ENCODE results near the gene KIRREL3. TPM values are rescaled to one million over a fixed set of nuclear protein-coding genes. Genes with fewer than 3 reads are reported as not detected.

KIRREL3 gene
- total and polyA plus RNA-seq, 2 of the 4 experiments (the other 2 are of a cell fraction): 10.9 to 15.9 TPM

DNA sequence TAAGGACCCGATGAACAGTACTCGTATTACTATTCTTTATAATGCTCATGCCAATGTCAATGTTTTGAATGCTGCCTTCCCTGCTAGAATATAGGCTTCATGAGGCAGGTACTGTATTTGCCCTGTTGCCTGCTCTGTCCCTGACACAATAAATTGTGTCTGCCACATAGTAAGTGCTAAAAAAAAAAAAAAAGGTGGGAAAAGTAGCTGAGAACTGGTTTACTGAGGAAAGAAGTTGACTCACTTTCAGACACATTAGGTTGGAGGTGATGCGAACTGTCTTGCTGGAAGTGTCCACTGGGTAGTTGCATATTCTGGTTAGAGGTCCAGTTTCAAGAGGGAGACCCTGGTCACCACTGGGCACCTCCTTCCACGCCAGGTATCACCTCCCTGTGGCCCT, 255.9 kb downstream of the KIRREL3 start:
- Histone ChIP-seq H3K27ac (ENCODE audit: insufficient read depth, low read length) (no peak overlapping the region), H2BK20ac (ENCODE audit: low read depth, low read length) (no peak overlapping the region), H4K8ac (ENCODE audit: low read depth in 2 of 2, low read length in 2 of 2) (no peak overlapping the region), H3K4me1 (ENCODE audit: control insufficient read depth, insufficient read depth, low read length) (no peaks in the 10 kb centered on the region; the same call in 1 of the 2 replicates), H2AFZ (replicated peaks; ENCODE audit: low read length, poor library complexity) (no peak overlapping the region), H3K18ac (ENCODE audit: low read depth, low read length) (no peak overlapping the region), H2BK120ac (ENCODE audit: low read depth, low read length) (no peak overlapping the region), H3K23ac (ENCODE audit: low read depth, low read length) (no peak overlapping the region), H3K36me3 (ENCODE audit: control insufficient read depth, insufficient read depth, low read length) (no peaks in the 10 kb centered on the region), H2BK5ac (ENCODE audit: low read depth, low read length, poor library complexity, severe bottlenecking) (no peak overlapping the region), H2AK5ac (ENCODE audit: low read depth, low read length) (no peak overlapping the region), H3K4me2 (ENCODE audit: low read depth, low read length) (no peak overlapping the region), H4K5ac (ENCODE audit: low read depth, low read length) (no peak overlapping the region), H3K9me1 (ENCODE audit: insufficient read depth, low read length) (0 out of 2 replicates have a peak, but pooled peaks cover 1% of the 10 kb centered on the region), H3K56ac (ENCODE audit: extremely low read depth, insufficient read depth, low read length) (no peak overlapping the region), H3K27me3 (ENCODE audit: control insufficient read depth, insufficient read depth, low read length) (no peaks in the 10 kb centered on the region), H4K20me1 (ENCODE audit: insufficient read depth, low read length) (no peaks in the 10 kb centered on the region), H3K4me3 (ENCODE audit: insufficient read depth, low read depth, low read length) (no peak overlapping the region), H2BK15ac (ENCODE audit: low read depth, low read length) (no peak overlapping the region), H3K14ac (replicated peaks; ENCODE audit: low read depth, low read length) (no peak overlapping the region), H3K9ac (ENCODE audit: low read depth, low read length) (no peak overlapping the region), H2AK9ac (replicated peaks; ENCODE audit: low read depth, low read length, poor library complexity) (no peak overlapping the region), H3K4ac (ENCODE audit: low read depth, low read length) (no peak overlapping the region), H4K91ac (ENCODE audit: insufficient read depth, low read depth, low read length) (no peak overlapping the region), H3K79me1 (ENCODE audit: low read depth in 1 of 2, low read length in 2 of 2) (peaks cover 2% of the 10 kb centered on the region in 2 experiments; a peak in 1 of 4 replicates), H3K9me3 (ENCODE audit: control insufficient read depth, insufficient read depth, low read length) (no peaks in the 10 kb centered on the region)
- 93% methylated on average over 2 of the region's 4 CpGs; no CpG with 5 or more reads in 1 of the 2 experiments for WGBS, 2 experiments (ENCODE audit: extremely low coverage in 2 of 2, insufficient read length in 1 of 2)
- intact Hi-C loops (cut with micrococcal nuclease): no loop called here
- in situ Hi-C loops (cut with MboI; ENCODE audit: low sequenced_read_pairs): no loop called here
- ChIA-PET CTCF (interaction anchor here (0.6 kb wide), 3 partner anchors 289 to 1468 kb away, joined by 3 read pairs; no protein-coding TSS in a partner anchor), POLR2A (ENCODE audit: unreplicated experiment) (no interaction called here)
- ATAC-seq (ENCODE audit: low read depth): no peak
- dilution Hi-C loops (cut with HindIII; ENCODE audit: low sequenced_read_pairs, unreplicated experiment): no loop called here
- TF ChIP-seq NFE2L2 (IDR thresholded peaks at IDR 0.05; ENCODE audit: low read depth, low read length): no peak
- TF ChIP-seq FOS (IDR thresholded peaks at IDR 0.05; ENCODE audit: low read depth, low read length): no peak
- TF ChIP-seq ELK1 (IDR thresholded peaks at IDR 0.05; ENCODE audit: borderline replicate concordance, low read depth, low read length): no peak
- no peak for TF ChIP-seq CHD1 (IDR thresholded peaks at IDR 0.05; ENCODE audit: low read depth, low read length)
- no peak for TF ChIP-seq MAFK (IDR thresholded peaks at IDR 0.05; ENCODE audit: low read depth, low read length)
- TF ChIP-seq, protein P1, sequence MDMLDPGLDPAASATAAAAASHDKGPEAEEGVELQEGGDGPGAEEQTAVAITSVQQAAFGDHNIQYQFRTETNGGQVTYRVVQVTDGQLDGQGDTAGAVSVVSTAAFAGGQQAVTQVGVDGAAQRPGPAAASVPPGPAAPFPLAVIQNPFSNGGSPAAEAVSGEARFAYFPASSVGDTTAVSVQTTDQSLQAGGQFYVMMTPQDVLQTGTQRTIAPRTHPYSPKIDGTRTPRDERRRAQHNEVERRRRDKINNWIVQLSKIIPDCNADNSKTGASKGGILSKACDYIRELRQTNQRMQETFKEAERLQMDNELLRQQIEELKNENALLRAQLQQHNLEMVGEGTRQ (IDR thresholded peaks at IDR 0.05; ENCODE audit: low read depth, low read length): no peak
- no peak for TF ChIP-seq RAD21 (IDR thresholded peaks at IDR 0.05; ENCODE audit: low read length)
- no peak for TF ChIP-seq RFX5 (IDR thresholded peaks at IDR 0.05; ENCODE audit: low read depth, low read length)
- TF ChIP-seq CTCF (conservative IDR thresholded peaks at IDR 0.05; ENCODE audit: low read depth, low read length): no peak
- TF ChIP-seq MAZ (IDR thresholded peaks at IDR 0.05; ENCODE audit: borderline replicate concordance, low read depth, low read length): no peak
- no peak for TF ChIP-seq BHLHE40 (IDR thresholded peaks at IDR 0.05; ENCODE audit: low read depth, low read length)
- TF ChIP-seq MXI1 (IDR thresholded peaks at IDR 0.05; ENCODE audit: borderline replicate concordance, low read depth, low read length): no peak
- no peak for DNase-seq
- BruUV-seq (replicated peaks): no TSS peak

Data from IMR-90 (cell line).